ENCODE results near the gene HINFP. TPM values are rescaled to one million over a fixed set of nuclear protein-coding genes. Genes with fewer than 3 reads are reported as not detected.

HINFP gene
- total RNA-seq, 3 donors from 2014 or later: 37.2 to 58.1 (median 42.2) TPM

- H3K36me3 ChIP-seq (ENCODE audit: low read depth): no peaks in the 10 kb centered on the region
- no peaks in the 10 kb centered on the region for H3K9me3 ChIP-seq
- TF ChIP-seq, protein P1, sequence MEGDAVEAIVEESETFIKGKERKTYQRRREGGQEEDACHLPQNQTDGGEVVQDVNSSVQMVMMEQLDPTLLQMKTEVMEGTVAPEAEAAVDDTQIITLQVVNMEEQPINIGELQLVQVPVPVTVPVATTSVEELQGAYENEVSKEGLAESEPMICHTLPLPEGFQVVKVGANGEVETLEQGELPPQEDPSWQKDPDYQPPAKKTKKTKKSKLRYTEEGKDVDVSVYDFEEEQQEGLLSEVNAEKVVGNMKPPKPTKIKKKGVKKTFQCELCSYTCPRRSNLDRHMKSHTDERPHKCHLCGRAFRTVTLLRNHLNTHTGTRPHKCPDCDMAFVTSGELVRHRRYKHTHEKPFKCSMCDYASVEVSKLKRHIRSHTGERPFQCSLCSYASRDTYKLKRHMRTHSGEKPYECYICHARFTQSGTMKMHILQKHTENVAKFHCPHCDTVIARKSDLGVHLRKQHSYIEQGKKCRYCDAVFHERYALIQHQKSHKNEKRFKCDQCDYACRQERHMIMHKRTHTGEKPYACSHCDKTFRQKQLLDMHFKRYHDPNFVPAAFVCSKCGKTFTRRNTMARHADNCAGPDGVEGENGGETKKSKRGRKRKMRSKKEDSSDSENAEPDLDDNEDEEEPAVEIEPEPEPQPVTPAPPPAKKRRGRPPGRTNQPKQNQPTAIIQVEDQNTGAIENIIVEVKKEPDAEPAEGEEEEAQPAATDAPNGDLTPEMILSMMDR (IDR thresholded peaks at IDR 0.05): no peak
- H3K4me1 ChIP-seq (ENCODE audit: low read depth): peaks cover 16% of the 10 kb centered on the region
- no peak overlapping the region for H3K4me3 ChIP-seq
- DNase-seq: no peak
- ATAC-seq: no peak
- intact Hi-C loops (cut with DNase I, micrococcal nuclease): no loop called here
Measured at GRCh38 chr11:119091966-119092879, 29.2 kb upstream of the HINFP start.

DNA sequence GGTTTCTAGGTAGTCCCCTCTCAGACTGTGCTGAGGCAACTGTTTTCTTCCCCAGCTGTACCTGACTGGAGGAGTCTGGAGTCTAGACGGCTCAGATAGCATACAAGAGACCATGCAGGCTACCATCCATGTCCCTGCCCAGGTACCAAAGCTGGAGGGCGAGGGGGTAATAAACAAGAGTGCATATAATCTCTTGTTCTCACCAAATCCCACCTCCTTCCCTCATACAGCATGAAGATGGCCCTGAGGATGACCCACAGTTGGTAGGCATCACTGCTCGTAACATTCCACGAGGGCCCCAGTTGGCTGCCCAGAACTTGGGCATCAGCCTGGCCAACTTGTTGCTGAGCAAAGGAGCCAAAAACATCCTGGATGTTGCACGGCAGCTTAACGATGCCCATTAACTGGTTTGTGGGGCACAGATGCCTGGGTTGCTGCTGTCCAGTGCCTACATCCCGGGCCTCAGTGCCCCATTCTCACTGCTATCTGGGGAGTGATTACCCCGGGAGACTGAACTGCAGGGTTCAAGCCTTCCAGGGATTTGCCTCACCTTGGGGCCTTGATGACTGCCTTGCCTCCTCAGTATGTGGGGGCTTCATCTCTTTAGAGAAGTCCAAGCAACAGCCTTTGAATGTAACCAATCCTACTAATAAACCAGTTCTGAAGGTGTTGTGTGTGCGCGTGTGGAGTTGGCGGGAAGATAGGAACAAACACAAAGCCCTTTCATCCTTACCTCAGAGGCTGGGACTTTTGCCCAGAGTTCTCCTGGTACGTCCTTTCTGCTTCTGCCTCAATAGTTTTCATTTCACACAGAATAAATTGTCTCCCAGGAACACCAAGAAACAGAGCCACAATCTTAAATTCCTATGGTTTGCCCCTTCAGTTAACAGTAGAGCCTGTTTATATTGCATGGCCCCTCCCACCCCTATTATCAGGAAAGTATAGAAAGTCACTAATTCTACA, 28.2 kb upstream of the HINFP start:
- intact Hi-C loops (cut with DNase I, micrococcal nuclease): no loop called here
- Histone ChIP-seq H3K36me3 (ENCODE audit: low read depth) (no peaks in the 10 kb centered on the region), H3K9me3 (no peaks in the 10 kb centered on the region), H3K4me1 (ENCODE audit: low read depth) (peaks cover 16% of the 10 kb centered on the region), H3K4me3 (no peak overlapping the region)
- TF ChIP-seq, protein P1 (IDR thresholded peaks at IDR 0.05): no peak
- DNase-seq (no peak), ATAC-seq (no peak)

DNA sequence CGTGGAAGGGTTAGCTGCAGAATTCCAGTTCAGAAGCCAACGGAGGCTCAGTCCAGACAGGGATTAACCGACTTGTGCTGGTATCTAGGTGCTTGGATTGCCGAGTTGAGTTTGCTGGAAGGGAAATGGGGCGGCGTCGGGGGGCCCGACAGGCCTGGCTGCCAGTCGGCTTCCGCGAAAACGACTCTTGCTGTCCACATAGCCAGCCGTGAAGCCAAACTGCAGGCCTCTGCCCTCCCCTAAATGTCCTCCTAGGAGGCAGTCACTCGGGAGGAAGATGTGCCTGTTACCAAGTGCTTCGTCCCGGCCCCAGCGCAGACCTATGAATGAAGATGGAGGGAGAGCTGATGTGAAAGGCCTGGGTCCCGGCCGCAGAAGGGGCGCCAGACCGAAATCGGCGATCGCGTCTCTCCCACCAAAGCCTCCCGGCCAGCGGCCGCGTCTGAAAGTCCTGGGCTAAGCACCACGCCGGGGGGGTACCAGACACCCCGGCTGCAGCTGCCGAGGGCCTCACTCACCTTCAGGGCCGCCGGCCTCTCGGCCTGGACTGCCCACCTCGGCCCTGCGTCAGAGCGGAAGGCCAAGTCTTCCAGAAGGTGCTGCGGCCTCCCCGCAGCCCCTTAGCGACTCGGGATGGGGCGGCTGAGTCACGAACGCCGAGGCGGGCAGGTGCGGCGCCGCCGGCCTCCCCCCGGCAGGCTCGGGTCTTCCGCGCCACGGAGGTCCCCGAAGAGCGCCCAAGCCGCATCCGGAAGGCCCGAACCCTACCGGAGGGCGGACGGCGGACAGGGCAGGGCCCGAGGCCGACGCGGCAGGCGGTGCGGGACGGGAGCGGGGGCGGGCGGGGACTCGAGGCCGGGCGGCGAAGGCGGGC, 27.2 kb upstream of the HINFP start:
- intact Hi-C loops (cut with DNase I, micrococcal nuclease): no loop called here
- Histone ChIP-seq H3K4me3 (peak overlapping the region; percentile 73), H3K4me1 (ENCODE audit: low read depth) (peaks cover 16% of the 10 kb centered on the region), H3K9me3 (no peaks in the 10 kb centered on the region), H3K36me3 (ENCODE audit: low read depth) (no peaks in the 10 kb centered on the region)
- DNase-seq (peak in 2 of 3 donors; percentile 47 to 72), ATAC-seq (peak; percentile 41)
- TF ChIP-seq, protein P1 (IDR thresholded peaks at IDR 0.05): no peak

- Histone ChIP-seq H3K36me3 (ENCODE audit: low read depth) (no peaks in the 10 kb centered on the region), H3K9me3 (no peaks in the 10 kb centered on the region), H3K4me3 (peak overlapping the region; percentile 73), H3K4me1 (ENCODE audit: low read depth) (peaks cover 16% of the 10 kb centered on the region)
- peak; percentile 89 to 92 (median 92) for DNase-seq
- peak; percentile 86 for ATAC-seq
- intact Hi-C loops (cut with DNase I, micrococcal nuclease): no loop called here
- TF ChIP-seq, protein P1 (IDR thresholded peaks at IDR 0.05): peak; percentile 84
Measured at GRCh38 chr11:119094816-119095065, 26.6 kb upstream of the HINFP start.

Data from mucosa of descending colon (tissue), 3 donors.